T-helper 2 cell treated with Interferon-gamma antibody and Interleukin-4, amounts not matched to agents 5 μg/mL and 100 μg/mL, for 36 hours (primary cell): ENCODE results near the gene TUBGCP3.
"Not testable (repeated sequence)": the region's sequence is repeated elsewhere in the genome, so short reads cannot be mapped to it uniquely, and the experiment has no call there.

Experiments used
- DNase-seq: peaks from one replicate; pipeline ENCODE4 v3.0.0; 2021; ENCODE audit warnings: low spot score
- H3K27ac Mint-ChIP-seq: one replicate; pipeline ENCODE4 v1.8.0; 2021; ENCODE audit warnings: mild to moderate bottlenecking, mixed read lengths
- H3K27me3 Mint-ChIP-seq: one replicate; pipeline ENCODE4 v1.8.0; 2021; ENCODE audit warnings: low read depth, mixed read lengths
- H3K36me3 Mint-ChIP-seq: one replicate; pipeline ENCODE4 v1.8.0; 2021; ENCODE audit warnings: low read depth, mixed read lengths
- H3K4me1 Mint-ChIP-seq: one replicate; pipeline ENCODE4 v1.8.0; 2021; ENCODE audit warnings: low read depth, mixed read lengths
- H3K4me3 Mint-ChIP-seq: one replicate; pipeline ENCODE4 v1.8.0; 2022; ENCODE audit warnings: mild to moderate bottlenecking, moderate library complexity, mixed read lengths
- H3K9me3 Mint-ChIP-seq: one replicate; pipeline ENCODE4 v1.8.0; 2021; ENCODE audit warnings: mixed read lengths

The TUBGCP3 gene

GRCh38 chr13:112554214-112554850, 33.6 kb downstream of the TUBGCP3 start:
- H3K27me3 Mint-ChIP-seq: no peaks in the 10 kb centered on the region
- peaks cover 68% of the 10 kb centered on the region for H3K36me3 Mint-ChIP-seq
- H3K4me1 Mint-ChIP-seq: peaks cover 6% of the 10 kb centered on the region
- H3K9me3 Mint-ChIP-seq: no peaks in the 10 kb centered on the region
- DNase-seq: no peak
- no peak overlapping the region for H3K27ac Mint-ChIP-seq
- no peak overlapping the region for H3K4me3 Mint-ChIP-seq

DNA sequence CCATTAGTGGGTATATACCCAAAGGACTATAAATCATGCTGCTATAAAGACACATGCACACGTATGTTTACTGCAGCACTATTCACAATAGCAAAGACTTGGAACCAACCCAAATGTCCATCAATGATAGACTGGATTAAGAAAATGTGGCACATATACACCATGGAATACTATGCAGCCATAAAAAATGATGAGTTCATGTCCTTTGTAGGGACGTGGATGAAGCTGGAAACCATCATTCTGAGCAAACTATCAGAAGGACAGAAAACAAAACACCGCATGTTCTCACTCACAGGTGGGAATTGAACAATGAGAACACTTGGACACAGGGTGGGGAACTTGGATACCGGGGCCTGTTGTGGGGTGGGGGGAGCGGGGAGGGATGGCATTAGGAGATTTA, 39.0 kb downstream of the TUBGCP3 start:
- DNase-seq, H3K27me3 Mint-ChIP-seq, H3K9me3 Mint-ChIP-seq, H3K27ac Mint-ChIP-seq, H3K4me1 Mint-ChIP-seq, H3K4me3 Mint-ChIP-seq: not testable (repeated sequence)
- peaks cover 74% of the 10 kb centered on the region for H3K36me3 Mint-ChIP-seq

GRCh38 chr13:112545856-112546255, 42.1 kb downstream of the TUBGCP3 start:
- H3K36me3 Mint-ChIP-seq: peaks cover 57% of the 10 kb centered on the region
- no peak for DNase-seq
- no peaks in the 10 kb centered on the region for H3K9me3 Mint-ChIP-seq

DNA sequence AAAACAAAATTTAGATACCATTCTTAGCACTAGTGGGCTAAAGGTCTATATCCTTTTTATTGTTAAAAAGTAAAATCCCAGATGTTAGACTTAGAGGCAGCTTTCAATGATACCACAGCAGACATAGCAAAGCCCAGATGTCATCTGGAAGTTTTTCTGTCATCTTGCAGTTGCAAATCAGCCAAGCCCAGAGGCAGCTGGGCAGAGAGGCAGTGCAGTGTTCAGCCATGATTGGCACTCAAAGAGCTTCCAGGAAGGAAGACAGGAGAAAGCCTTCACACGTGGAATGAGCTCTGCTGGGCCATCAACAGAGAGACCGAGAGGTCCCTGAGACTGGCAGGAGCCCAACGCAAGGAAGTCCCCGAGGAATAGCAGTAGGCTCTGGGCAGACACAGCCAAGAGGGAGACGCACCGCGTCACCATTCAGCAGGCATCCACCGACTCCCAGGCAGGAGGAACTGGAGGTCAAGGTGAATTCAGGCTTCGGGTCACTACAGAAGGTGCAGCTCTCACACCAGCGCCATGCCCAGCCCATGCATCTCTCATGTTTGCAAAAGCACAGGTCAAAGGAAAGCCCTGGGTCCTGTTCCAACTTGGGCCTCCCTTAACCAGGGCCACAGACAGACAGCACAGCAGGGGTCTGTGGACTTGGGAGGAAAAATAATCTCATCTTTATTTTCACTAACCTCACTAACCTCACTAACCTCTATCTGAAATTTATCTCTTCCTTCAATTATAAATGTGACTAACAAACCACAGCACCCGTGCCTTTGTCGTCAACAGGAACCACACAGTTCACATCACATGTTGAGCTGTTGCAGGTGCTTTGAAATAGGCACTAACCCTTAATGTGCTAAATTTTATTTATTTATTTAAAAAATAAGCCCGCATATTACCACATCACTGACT, 54.9 kb downstream of the TUBGCP3 start:
- Mint-ChIP-seq H3K27me3 (no peaks in the 10 kb centered on the region), H3K4me3 (no peak overlapping the region), H3K9me3 (no peaks in the 10 kb centered on the region), H3K4me1 (peaks cover 8% of the 10 kb centered on the region), H3K36me3 (peaks cover 8% of the 10 kb centered on the region), H3K27ac (no peak overlapping the region)
- DNase-seq: no peak

More at GRCh38 chr13:112545856-112546255, 42.1 kb downstream of the TUBGCP3 start:
- no peaks in the 10 kb centered on the region for H3K27me3 Mint-ChIP-seq
- no peaks in the 10 kb centered on the region for H3K4me1 Mint-ChIP-seq
- H3K27ac Mint-ChIP-seq: no peak overlapping the region
- H3K4me3 Mint-ChIP-seq: no peak overlapping the region

- Mint-ChIP-seq H3K27ac (no peak overlapping the region), H3K36me3 (peaks cover 3% of the 10 kb centered on the region), H3K27me3 (no peaks in the 10 kb centered on the region), H3K4me1 (peaks cover 8% of the 10 kb centered on the region), H3K4me3 (no peak overlapping the region), H3K9me3 (no peaks in the 10 kb centered on the region)
- DNase-seq: no peak
These were observed 56.6 kb downstream of the TUBGCP3 start for GRCh38 chr13:112531263-112531794.

- Mint-ChIP-seq H3K4me3 (no peak overlapping the region), H3K27me3 (no peaks in the 10 kb centered on the region), H3K9me3 (no peaks in the 10 kb centered on the region), H3K4me1 (peaks cover 8% of the 10 kb centered on the region), H3K27ac (no peak overlapping the region), H3K36me3 (no peaks in the 10 kb centered on the region)
- DNase-seq: no peak
These were observed 57.1 kb downstream of the TUBGCP3 start for GRCh38 chr13:112530861-112531260.

- Mint-ChIP-seq H3K9me3 (no peaks in the 10 kb centered on the region), H3K36me3 (no peaks in the 10 kb centered on the region), H3K4me1 (peaks cover 5% of the 10 kb centered on the region), H3K27me3 (no peaks in the 10 kb centered on the region), H3K27ac (no peak overlapping the region), H3K4me3 (no peak overlapping the region)
- DNase-seq: no peak
These were observed 58.7 kb downstream of the TUBGCP3 start for GRCh38 chr13:112529216-112529615.

- Mint-ChIP-seq H3K36me3 (peaks cover 3% of the 10 kb centered on the region), H3K4me3 (no peak overlapping the region), H3K27me3 (no peaks in the 10 kb centered on the region)
These were observed 61.7 kb downstream of the TUBGCP3 start for GRCh38 chr13:112526146-112526853.

GRCh38 chr13:112525356-112525945, 62.5 kb downstream of the TUBGCP3 start:
- Mint-ChIP-seq H3K27ac (no peak overlapping the region), H3K4me1 (no peaks in the 10 kb centered on the region), H3K27me3 (no peaks in the 10 kb centered on the region), H3K36me3 (peaks cover 10% of the 10 kb centered on the region), H3K9me3 (no peaks in the 10 kb centered on the region), H3K4me3 (no peak overlapping the region)
- no peak for DNase-seq

More at GRCh38 chr13:112526146-112526853, 61.7 kb downstream of the TUBGCP3 start:
- Mint-ChIP-seq H3K27ac (no peak overlapping the region), H3K9me3 (no peaks in the 10 kb centered on the region), H3K4me1 (no peaks in the 10 kb centered on the region)
- DNase-seq: no peak

- H3K9me3 Mint-ChIP-seq: no peaks in the 10 kb centered on the region
- DNase-seq: no peak
- no peak overlapping the region for H3K27ac Mint-ChIP-seq
- no peaks in the 10 kb centered on the region for H3K27me3 Mint-ChIP-seq
- no peak overlapping the region for H3K4me3 Mint-ChIP-seq
- no peaks in the 10 kb centered on the region for H3K4me1 Mint-ChIP-seq
- peaks cover 18% of the 10 kb centered on the region for H3K36me3 Mint-ChIP-seq
These were observed 65.4 kb downstream of the TUBGCP3 start for GRCh38 chr13:112522578-112522977.

DNA sequence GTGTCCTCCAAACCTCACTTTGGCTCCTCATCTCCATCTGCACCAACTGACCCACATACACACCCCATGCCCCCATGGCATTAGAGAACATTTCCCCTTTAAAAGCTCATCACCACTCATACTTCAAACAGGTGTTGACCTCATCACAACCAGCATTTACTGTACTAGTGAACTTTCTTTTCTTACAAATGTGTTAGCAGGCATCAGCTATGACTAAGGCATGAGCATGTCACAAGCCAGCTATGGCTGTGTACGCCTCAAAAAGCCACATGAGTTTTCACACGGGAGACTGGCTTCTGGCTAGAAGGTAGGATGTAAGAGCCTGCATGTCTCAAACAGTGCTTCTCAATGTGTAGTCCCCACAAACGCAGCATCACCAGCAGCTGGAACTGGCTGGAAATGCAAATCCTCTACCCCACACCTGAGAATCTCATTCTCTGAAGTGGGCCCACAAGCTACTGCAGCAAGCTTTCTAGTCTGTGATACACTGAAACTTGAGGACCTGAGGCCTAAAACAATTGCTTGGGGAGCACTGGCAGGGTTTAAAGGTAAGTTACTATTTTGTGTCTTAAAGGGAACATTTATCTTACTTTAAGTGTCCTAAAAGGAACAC, 66.8 kb downstream of the TUBGCP3 start:
- Mint-ChIP-seq H3K4me1 (no peaks in the 10 kb centered on the region), H3K9me3 (no peaks in the 10 kb centered on the region), H3K27ac (no peak overlapping the region), H3K4me3 (no peak overlapping the region), H3K27me3 (no peaks in the 10 kb centered on the region), H3K36me3 (peaks cover 22% of the 10 kb centered on the region)
- DNase-seq: no peak

DNA sequence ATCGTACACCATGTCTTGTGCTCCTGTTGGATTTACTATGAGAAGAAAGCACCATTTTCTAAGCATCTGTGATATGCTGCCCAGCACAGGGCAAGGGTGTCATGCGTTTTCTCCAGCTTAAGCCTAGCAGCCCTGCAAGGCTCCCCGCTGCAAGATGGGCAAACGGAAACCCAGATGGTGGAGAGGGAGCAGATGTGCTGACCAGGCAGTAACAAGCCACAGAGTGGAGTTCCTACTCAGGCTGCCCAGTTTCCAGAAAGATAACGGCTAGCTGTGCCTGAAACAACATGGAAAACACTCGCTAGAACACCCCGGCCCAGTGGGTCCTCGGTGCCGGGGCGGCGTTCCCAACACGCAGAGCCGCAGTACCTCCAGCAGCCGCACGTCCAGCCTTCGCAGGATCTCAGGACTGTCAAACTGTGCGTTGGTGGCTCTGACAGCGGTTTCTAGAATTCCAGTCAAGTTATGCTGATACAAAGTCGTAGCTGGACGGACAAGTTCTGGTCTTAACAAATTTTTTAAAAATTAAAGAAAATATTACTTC, 68.4 kb downstream of the TUBGCP3 start:
- no peak overlapping the region for H3K4me3 Mint-ChIP-seq
- no peaks in the 10 kb centered on the region for H3K9me3 Mint-ChIP-seq
- H3K27ac Mint-ChIP-seq: no peak overlapping the region
- no peak for DNase-seq
- peaks cover 28% of the 10 kb centered on the region for H3K36me3 Mint-ChIP-seq
- no peaks in the 10 kb centered on the region for H3K4me1 Mint-ChIP-seq
- no peaks in the 10 kb centered on the region for H3K27me3 Mint-ChIP-seq

GRCh38 chr13:112516218-112516617, 71.7 kb downstream of the TUBGCP3 start:
- H3K4me1 Mint-ChIP-seq: no peaks in the 10 kb centered on the region
- H3K4me3 Mint-ChIP-seq: no peak overlapping the region
- peaks cover 26% of the 10 kb centered on the region for H3K36me3 Mint-ChIP-seq
- H3K27me3 Mint-ChIP-seq: no peaks in the 10 kb centered on the region
- H3K9me3 Mint-ChIP-seq: no peaks in the 10 kb centered on the region
- no peak overlapping the region for H3K27ac Mint-ChIP-seq
- DNase-seq: no peak
